GM13976 (cell line): ENCODE measurements around the gene TACC2.

ENCODE experiments used
- DNase-seq: peaks from one replicate; pipeline ENCODE4 v3.0.0; 2012; ENCODE audit warnings: low spot score
- in situ Hi-C: fragments of 300-500 bp; cut with MboI; formaldehyde crosslinking; loops from one replicate; pipeline ENCODE4 v1.12.0; 2022; ENCODE audit warnings: low sequenced_read_pairs, mixed read lengths, inconsistent platforms; ENCODE audit not compliant: unreplicated experiment
- TF ChIP-seq, protein P1 (sequence below): IDR thresholded peaks from 2 replicates; pipeline ENCODE4 v1.5.1; 2012; ENCODE audit warnings: borderline replicate concordance, mild to moderate bottlenecking; ENCODE audit not compliant: insufficient read depth; ENCODE audit errors: extremely low read depth, missing control alignments, control extremely low read depth

TACC2 gene

DNA sequence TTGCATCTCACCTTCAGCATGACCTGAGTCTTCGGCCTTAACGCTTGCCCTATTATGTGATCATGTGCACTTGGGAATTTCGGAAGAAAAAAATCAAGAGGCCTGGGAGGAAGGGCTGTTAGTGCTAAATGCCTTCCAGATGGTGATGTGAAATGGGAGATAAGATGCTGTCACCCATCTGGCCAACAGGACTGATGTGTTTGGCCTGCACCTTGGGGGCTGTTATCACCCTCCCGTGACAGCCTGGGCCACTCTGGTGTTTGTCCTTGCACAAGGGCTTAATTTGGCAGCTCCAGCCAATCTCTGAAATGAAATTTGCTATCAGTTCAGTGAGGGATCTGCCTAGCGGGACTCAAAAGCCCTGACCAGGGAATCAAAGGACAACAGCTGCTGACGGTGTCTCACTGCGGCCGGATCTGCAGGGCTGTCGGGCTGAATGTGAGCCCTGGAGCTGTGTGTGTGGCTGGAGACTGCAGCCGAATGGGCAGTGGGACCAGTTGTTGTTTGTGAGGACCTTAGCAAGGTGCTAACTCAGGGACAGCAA is 150.7 kb downstream of the TACC2 start:
- no peak for DNase-seq
- TF ChIP-seq, protein P1, sequence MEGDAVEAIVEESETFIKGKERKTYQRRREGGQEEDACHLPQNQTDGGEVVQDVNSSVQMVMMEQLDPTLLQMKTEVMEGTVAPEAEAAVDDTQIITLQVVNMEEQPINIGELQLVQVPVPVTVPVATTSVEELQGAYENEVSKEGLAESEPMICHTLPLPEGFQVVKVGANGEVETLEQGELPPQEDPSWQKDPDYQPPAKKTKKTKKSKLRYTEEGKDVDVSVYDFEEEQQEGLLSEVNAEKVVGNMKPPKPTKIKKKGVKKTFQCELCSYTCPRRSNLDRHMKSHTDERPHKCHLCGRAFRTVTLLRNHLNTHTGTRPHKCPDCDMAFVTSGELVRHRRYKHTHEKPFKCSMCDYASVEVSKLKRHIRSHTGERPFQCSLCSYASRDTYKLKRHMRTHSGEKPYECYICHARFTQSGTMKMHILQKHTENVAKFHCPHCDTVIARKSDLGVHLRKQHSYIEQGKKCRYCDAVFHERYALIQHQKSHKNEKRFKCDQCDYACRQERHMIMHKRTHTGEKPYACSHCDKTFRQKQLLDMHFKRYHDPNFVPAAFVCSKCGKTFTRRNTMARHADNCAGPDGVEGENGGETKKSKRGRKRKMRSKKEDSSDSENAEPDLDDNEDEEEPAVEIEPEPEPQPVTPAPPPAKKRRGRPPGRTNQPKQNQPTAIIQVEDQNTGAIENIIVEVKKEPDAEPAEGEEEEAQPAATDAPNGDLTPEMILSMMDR: no peak
- in situ Hi-C loops: no loop called here

DNA sequence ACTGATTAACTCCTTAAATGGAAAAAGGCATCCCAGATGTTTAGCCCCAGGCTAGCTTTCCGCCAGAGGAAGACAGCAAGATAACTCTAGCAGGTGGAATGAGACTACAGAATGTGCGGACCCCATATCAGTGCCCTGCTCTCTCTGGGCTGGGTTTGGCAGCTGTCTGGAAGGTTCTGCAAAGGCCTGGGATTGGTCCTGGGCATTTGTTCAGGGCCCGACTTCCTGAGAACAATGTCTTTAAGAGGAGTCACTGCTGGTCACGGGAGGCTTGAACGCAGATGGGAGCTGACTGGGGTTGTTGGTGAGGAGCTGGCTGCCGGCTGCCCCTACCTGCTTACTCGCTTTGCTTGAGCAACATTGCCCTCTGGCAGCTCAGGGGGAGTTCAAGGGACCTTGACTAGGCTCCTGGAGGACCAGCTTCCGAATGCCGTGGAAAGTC is 151.5 kb downstream of the TACC2 start:
- DNase-seq: no peak
- in situ Hi-C loops: no loop called here
- TF ChIP-seq, protein P1: no peak

DNA sequence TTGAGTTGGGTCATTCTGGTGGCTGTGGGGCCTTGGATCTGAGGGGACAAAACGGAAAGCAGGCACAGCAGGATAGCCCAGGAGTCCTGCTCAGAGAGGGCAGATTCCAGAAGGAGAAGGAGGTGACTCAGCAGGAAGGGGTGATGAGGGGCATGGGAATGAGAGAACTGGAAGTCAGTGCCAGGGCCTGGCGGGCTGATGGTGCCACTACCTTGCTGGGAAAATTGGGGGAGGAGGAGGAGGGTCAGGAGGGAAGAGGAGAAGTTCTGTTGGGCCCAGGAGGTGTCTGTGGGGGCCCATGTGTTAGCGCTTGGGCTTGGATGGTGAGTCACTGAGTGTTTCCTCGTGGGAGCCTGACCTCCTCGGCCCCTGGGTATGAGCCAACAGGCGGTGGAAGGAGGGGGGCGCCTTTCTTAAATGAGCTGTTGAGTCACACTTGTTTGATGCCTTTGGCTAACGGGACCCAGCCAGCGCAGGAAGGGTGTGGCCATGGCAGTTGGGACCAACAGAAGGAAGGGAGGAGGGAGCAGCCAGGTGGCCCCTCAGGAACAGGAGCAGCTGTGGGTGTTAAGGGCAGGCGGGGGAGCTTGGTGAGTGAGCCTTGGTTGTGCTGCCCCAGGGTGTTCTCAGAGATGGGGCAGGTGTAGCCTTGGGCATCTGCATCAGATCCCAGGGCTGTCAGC is 152.1 kb downstream of the TACC2 start:
- in situ Hi-C loops: no loop called here
- TF ChIP-seq, protein P1: no peak
- DNase-seq: no peak

DNA sequence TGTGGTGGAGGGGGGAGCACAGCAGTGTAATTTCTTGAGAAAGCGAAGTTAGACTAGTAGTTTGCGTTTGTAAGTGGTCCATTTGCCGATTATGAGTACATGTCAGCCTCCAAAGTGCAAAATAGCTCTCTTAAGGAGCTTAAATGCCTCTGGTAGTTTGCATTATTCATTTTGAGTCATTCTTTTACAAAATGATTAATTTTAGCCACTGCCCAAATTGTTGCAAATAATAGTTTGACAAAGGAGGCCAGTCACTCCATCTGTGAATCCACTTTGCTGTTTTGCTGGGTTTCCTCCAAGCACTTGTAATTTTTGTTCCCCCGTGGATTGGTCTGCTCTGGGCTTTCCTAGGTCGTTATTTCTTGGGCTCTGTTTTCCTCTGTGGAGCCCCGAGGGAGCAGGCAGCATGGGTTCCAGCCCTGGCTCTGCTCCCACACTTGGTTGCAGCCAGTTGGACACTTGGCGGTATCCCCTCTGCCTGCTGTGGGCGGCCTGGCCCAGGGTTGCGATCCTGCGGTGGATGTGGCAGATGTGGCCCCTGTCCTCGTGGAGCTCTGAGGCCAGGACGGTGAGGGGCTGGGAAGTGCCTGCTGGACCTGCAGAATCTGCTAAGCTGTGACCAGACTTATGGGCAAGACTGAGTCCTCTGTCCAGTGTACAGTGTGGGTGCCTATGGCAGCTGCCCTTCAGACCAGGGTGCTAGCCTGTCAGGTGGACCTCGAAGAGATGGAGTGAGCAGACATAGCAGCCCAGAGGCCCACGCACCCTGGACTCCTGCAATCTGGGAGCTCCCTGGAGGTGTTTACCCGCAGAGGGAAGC is 153.1 kb downstream of the TACC2 start:
- in situ Hi-C loops: no loop called here
- DNase-seq: no peak
- TF ChIP-seq, protein P1: no peak

DNA sequence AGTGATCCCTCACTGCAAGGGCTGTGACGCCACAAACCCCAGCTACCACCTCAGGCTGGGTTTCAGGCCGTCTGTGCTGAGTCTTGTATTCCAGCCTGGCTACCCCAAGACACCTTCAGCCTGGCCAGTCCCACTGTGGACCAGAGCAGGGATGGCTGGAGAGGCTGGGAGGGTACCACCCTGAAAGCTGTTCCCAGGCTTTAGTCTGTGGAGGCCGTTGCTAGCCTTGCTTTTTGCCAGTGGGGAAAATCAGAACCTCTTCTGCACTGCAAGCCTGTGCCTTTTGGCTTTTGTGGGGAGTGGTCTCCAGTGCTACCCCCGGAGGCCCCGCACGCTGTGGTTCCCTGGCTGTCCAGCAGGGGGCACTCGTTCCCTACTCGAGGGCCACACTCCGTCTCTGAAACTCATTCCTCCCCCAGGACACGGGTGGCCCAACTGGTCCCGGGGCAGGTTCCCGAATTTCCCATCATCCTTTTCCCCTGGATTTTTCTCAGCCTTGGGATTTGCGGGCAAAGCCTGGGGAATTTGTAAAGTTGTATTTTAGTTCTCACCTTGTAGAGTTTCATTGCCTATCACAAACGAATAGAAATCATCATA is 153.8 kb downstream of the TACC2 start:
- in situ Hi-C loops: no loop called here
- TF ChIP-seq, protein P1: peak; percentile 80
- DNase-seq: peak; percentile 77

DNA sequence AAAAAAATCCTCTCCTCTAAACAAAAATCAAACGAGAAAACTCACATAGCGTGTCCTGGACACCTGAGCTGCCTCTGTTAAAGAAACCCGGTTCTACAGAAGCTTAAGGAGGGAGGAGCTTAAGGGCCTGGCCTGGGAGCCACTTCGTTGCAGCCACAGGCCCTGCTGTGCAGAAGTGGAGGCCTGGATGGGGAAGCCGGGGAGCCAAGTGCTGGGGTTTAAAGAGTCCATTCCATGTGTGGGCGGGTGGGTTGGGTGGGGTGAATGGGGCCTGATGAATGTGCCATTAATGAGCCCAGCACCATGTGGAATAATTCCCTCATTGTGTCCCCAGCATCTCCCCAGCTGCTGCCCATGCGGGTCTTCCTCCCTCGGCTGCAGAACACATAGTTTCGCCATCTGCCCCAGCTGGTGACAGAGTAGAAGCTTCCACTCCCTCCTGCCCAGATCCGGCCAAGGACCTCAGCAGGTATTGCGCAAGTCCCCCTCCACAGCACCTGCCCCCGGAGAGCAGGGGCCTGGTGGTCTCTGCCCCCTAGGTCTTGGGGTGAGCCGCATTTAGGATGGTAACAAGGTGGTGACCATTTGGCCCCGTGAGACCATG is 154.4 kb downstream of the TACC2 start:
- TF ChIP-seq, protein P1: no peak
- no peak for DNase-seq
- in situ Hi-C loops: no loop called here
